Measurements from ENCODE around the gene PFKFB4. TPM values are rescaled to one million over a fixed set of nuclear protein-coding genes. Genes with fewer than 3 reads are reported as not detected.
"Not testable (repeated sequence)": the region's sequence is repeated elsewhere in the genome, so short reads cannot be mapped to it uniquely, and the experiment has no call there.

Gene PFKFB4
- total RNA-seq, 1 donor from 2014 or later = 19.2 TPM

GRCh38 chr3:48553361-48553760 is 3.2 kb downstream of the PFKFB4 start:
- Mint-ChIP-seq H3K4me3 (peak overlapping the region; percentile 75), H3K9me3 (no peaks in the 10 kb centered on the region), H3K27ac (ENCODE audit: unreplicated experiment) (no peak overlapping the region), H3K27me3 (ENCODE audit: low read depth) (no peaks in the 10 kb centered on the region), H3K4me1 (peaks cover 38% of the 10 kb centered on the region), H3K36me3 (ENCODE audit: low read depth) (peaks cover 3% of the 10 kb centered on the region)
- TF ChIP-seq, protein P1, sequence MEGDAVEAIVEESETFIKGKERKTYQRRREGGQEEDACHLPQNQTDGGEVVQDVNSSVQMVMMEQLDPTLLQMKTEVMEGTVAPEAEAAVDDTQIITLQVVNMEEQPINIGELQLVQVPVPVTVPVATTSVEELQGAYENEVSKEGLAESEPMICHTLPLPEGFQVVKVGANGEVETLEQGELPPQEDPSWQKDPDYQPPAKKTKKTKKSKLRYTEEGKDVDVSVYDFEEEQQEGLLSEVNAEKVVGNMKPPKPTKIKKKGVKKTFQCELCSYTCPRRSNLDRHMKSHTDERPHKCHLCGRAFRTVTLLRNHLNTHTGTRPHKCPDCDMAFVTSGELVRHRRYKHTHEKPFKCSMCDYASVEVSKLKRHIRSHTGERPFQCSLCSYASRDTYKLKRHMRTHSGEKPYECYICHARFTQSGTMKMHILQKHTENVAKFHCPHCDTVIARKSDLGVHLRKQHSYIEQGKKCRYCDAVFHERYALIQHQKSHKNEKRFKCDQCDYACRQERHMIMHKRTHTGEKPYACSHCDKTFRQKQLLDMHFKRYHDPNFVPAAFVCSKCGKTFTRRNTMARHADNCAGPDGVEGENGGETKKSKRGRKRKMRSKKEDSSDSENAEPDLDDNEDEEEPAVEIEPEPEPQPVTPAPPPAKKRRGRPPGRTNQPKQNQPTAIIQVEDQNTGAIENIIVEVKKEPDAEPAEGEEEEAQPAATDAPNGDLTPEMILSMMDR (conservative IDR thresholded peaks at IDR 0.05) = no peak
- DNase-seq (ENCODE audit: low read depth, low spot score) = no peak

- Mint-ChIP-seq H3K27me3 (ENCODE audit: low read depth) (no peaks in the 10 kb centered on the region), H3K36me3 (ENCODE audit: low read depth) (peaks cover 3% of the 10 kb centered on the region), H3K4me3 (no peak overlapping the region), H3K9me3 (no peaks in the 10 kb centered on the region), H3K4me1 (peaks cover 33% of the 10 kb centered on the region), H3K27ac (ENCODE audit: unreplicated experiment) (peak overlapping the region; percentile 45)
- TF ChIP-seq, protein P1 (conservative IDR thresholded peaks at IDR 0.05) = no peak
- DNase-seq (ENCODE audit: low read depth, low spot score) = no peak
Observed at GRCh38 chr3:48552111-48552951, 4.3 kb downstream of the PFKFB4 start.

DNA sequence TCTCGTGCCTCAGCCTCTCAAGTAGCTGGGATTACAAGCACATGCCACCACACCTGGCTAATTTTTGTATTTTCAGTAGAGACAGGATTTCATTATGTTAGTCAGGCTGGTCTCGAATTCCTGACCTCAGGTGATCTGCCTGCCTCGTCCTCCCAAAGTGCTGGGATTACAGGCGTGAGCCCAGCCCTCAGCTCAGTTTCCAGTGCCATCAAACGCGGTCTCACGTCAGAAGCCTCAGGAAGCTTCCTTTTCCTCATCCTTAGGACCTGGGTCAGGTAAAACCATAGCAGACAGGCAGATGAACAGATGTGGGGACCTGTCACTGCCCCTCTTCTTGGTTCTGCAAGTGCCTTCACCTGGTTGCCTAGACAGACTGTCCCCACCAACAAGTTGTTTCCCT is 5.0 kb downstream of the PFKFB4 start:
- H3K36me3 Mint-ChIP-seq (ENCODE audit: low read depth); H3K9me3 Mint-ChIP-seq; H3K27me3 Mint-ChIP-seq (ENCODE audit: low read depth); DNase-seq (ENCODE audit: low read depth, low spot score); H3K4me3 Mint-ChIP-seq; H3K27ac Mint-ChIP-seq (ENCODE audit: unreplicated experiment): not testable (repeated sequence)
- peaks cover 30% of the 10 kb centered on the region for H3K4me1 Mint-ChIP-seq

- Mint-ChIP-seq H3K27me3 (ENCODE audit: low read depth) (no peaks in the 10 kb centered on the region), H3K4me1 (peaks cover 18% of the 10 kb centered on the region), H3K36me3 (ENCODE audit: low read depth) (peaks cover 3% of the 10 kb centered on the region), H3K27ac (ENCODE audit: unreplicated experiment) (peak overlapping the region; percentile 93), H3K9me3 (no peaks in the 10 kb centered on the region), H3K4me3 (no peak overlapping the region)
- TF ChIP-seq, protein P1 (conservative IDR thresholded peaks at IDR 0.05) = peak; percentile 91
- DNase-seq (ENCODE audit: low read depth, low spot score) = peak; percentile 86
Observed at GRCh38 chr3:48548729-48549705, 7.6 kb downstream of the PFKFB4 start.

- TF ChIP-seq, protein P1 (conservative IDR thresholded peaks at IDR 0.05) = no peak
- Mint-ChIP-seq H3K27ac (ENCODE audit: unreplicated experiment) (peak overlapping the region; percentile 57), H3K27me3 (ENCODE audit: low read depth) (no peaks in the 10 kb centered on the region), H3K4me3 (no peak overlapping the region), H3K4me1 (peaks cover 18% of the 10 kb centered on the region), H3K9me3 (no peaks in the 10 kb centered on the region), H3K36me3 (ENCODE audit: low read depth) (peaks cover 3% of the 10 kb centered on the region)
- no peak for DNase-seq (ENCODE audit: low read depth, low spot score)
Observed at GRCh38 chr3:48548126-48548525, 8.5 kb downstream of the PFKFB4 start.

Data from neural crest cell (in vitro differentiated cells).